GM20000 (cell line): Measurements from ENCODE around the gene NAT8L.

Source experiments
- DNase-seq: peaks from one replicate; pipeline ENCODE4 v3.0.0; 2012; ENCODE audit warnings: low spot score
- TF ChIP-seq, protein P1 (sequence below): IDR thresholded peaks from 2 replicates; pipeline ENCODE4 v1.5.1; 2012; ENCODE audit warnings: mild to moderate bottlenecking, control low read depth; ENCODE audit errors: extremely low read depth, missing control alignments

NAT8L gene

DNA sequence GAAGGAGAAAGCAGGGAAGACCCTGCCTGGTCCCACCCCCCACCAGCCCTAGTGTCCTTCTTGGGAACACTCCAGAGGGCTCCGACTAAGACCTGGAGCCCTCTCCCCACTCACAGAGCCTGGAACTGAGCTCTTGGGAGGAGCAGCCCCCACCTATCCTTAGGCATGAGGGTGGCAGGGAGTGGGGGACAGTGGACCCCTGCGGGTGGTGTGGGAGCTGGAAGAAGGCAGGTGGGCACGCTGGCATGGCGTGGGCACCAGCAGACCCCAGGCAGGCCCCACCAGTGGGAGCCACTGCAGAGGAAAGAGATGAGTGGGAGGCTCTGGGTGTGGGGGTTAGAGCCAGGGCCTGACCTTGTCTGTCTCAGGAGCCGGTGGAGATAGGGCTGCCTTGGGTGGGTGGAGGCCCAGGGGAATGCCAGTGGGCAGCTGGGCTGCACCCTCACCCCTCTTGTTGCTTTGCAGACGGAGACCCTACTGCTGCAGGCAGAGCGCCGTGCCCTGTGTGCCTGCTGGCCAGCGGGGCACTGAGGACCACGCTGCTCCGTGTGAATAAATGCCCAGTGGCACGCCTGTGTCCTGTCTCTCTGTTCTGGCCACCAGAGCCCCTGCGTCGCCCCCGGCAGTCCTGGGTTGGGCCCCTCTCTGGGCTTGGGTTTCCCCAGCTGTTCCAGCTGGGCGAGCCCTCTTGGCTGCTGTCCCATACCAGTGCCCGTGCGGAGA, 15.6 kb upstream of the NAT8L start:
- TF ChIP-seq, protein P1, sequence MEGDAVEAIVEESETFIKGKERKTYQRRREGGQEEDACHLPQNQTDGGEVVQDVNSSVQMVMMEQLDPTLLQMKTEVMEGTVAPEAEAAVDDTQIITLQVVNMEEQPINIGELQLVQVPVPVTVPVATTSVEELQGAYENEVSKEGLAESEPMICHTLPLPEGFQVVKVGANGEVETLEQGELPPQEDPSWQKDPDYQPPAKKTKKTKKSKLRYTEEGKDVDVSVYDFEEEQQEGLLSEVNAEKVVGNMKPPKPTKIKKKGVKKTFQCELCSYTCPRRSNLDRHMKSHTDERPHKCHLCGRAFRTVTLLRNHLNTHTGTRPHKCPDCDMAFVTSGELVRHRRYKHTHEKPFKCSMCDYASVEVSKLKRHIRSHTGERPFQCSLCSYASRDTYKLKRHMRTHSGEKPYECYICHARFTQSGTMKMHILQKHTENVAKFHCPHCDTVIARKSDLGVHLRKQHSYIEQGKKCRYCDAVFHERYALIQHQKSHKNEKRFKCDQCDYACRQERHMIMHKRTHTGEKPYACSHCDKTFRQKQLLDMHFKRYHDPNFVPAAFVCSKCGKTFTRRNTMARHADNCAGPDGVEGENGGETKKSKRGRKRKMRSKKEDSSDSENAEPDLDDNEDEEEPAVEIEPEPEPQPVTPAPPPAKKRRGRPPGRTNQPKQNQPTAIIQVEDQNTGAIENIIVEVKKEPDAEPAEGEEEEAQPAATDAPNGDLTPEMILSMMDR, result no peak
- peak; percentile 29 for DNase-seq

DNA sequence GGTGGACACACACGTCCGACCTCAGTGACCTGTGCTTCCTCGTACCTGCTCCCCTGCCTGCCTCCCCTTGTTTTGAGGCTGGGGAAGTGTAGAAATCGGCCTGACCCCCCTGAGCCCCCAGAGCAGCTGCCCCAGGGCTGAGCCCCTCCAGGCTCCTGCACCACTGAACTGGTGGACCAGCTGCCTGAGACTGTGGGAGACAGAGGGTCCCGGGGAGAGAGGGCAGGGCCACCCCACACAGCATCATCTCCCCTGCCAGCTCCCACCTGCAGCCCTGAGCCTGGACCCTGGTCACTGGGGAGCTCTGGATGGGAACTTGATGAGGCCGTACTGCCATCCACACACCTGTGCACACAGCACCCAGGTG, 15.0 kb upstream of the NAT8L start:
- no peak for DNase-seq
- TF ChIP-seq, protein P1, result no peak

DNA sequence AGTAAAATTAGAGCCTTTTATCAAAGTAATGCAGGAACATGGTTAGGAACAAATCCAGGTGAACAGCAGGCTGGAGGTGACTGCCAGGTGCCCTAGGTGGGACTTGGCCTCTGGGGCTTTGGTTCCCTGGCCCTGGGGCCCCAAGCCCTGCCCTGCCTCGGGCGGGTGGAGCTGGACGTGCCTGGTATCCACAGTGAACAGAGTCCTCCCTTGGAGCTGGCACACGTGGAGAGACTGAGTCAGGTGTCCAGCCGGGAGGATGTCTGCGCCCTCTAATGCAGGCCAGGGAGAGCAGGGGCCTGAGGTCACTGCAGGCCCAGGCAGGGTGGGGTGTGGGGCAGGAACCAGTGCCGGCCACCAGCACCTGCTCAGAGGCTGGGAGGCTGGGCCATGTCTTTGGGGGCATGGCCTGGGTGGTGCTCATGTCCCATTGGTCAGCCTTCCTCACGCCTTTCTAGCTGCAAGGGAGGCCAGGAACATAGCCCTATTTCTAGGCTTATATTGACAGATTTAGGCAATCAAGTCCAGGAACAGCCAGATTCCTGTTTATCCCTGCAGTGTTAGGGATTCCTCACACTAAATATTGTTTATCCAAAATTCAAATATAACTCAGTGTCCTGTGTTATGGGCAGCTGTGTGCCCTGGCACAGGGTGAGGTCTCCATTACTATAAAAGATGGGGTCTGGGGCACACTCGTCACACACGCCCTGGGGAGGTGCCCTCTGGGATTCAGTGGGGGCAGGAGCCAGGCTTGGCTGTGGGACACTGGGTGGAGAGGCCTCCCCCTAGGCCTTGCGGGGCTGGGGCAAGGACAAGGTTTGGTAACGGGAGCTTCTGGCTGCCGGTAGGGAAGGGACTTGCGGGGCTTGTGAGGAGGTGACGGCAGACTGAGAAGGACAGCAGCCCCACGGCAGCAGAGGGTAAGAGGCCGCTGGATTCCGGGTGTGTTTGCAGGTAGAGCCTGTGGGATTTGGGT, 14.3 kb upstream of the NAT8L start:
- TF ChIP-seq, protein P1, result no peak
- DNase-seq, result no peak

DNA sequence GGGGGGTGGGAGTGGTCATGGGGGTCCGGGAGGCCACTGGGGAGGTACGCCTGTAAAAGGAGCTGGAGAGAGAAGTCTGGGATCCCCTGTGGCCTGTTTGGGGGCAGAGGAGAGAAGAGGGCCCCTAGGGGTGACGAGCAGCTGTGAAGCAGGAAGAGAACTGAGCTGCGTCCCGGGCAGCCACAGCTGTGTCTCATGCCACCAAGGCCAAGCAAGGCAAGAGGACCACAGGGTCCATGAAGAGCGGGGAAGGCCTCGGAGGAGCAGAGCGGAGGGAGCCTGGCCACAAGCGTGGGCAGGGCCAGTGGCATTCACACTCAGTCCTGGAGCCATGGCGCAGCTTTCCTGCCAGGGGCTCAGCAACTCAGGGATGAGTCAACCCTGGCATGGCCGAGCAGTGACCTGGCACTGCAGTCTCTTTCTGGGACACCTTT, 13.6 kb upstream of the NAT8L start:
- TF ChIP-seq, protein P1, result no peak
- DNase-seq, result peak; percentile 21

DNA sequence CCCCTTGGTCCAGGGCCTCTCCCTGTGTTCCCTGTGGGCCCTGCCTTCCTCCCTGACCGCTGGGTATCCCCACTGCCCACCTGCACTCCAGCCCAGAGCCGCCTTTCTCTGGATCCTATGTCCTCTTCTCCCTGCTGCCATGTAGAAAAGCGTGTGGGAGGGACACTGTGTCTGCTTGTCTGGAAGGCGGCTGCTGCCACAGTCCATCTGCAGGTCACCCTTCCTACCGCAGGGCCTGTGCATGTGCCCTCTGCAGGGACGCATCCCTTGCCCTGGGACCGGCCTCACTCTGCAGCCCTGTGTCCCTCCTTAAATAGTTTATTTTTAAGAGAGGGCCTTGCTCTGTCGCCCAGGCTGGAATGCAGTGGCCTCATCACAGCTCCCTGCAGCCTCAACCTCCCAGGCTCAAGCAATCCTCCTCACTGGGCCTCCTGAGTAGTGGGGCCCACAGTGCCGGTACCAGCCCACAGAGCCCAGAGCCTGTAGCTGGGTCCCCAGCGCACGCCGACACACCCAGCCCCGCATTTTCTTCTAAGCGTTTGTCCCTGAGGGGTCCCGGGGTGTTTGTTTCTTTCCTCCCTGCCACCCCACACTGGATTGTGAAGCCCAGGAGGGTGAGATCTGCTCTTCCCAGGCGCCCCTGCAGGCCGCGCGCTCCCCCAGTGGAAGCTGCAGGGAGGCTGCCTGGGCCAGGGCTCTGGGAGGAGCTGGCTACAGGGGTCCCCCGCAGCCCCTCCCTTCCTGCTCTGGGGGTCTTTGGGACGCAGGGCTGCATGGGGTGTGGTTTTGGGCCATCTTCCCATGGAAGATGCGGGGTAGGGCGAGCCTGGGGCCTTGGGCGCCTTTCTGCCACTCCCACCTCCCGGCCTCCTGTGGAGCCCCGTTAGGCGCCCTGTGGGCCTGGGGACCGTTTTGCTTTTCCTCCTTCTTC, 12.8 kb upstream of the NAT8L start:
- DNase-seq, result peak; percentile 30
- TF ChIP-seq, protein P1, result no peak

DNA sequence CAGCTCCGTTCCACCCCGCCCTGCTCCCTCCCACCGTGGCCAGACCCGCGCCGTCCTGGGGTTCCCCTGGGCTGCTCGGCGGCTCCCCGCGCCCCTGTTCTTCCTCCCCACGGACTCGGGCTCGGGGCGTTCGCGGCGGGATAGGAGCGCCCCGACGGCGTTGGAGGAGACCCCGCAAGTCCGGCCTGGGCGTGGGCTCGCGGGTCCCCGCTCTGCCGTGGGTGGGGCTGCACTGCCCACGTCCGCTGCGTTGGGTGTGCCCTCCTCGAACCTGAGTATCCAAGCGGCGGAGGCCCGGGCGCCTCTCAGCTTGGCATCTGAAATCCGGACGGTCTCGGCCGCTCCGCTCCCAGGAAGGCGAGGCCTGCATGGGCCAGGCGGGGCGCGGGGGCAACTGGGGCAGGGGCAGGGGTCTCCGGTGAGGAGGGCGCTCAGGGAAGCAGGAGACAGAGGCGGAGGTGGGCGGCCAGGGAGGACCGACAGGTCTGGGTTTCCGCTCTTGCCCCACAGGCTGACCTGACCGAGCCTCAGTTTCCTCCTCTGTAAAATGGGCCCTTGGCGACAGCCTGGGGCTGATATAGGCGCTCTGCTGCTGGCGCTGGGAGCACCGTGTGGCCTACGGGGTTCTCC, 12.0 kb upstream of the NAT8L start:
- DNase-seq, result no peak
- TF ChIP-seq, protein P1, result no peak
